Activated CD4-positive, alpha-beta T cell treated with anti-CD3 and anti-CD28 coated beads, Interleukin-2, amount 50 U/mL, for 48 hours (primary cell): ENCODE results near the gene ARHGAP18.

ENCODE experiments used
- DNase-seq, 2 experiments: peaks; one replicate each; pipeline ENCODE4 v3.0.0-alpha.2; 2020

ARHGAP18 gene

DNA sequence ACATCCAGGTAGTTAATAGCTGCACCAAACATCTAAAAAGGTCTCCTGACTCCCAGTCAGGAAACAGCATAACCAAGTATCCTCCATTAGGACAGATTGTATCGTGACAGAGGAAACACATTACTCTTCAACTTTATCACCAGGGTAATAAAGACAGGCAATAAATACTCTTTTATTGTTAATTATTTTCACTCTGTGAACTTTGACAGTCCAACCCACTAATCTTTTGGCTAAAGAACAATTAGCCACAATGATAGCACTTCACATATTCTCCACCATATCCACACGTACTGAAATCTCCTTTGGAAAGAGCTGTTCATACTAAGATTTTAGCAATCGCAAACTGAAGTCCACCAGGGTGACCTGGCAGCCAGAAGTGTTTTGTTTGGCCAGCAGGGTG is 46.4 kb downstream of the ARHGAP18 start:
- DNase-seq = no peak

DNA sequence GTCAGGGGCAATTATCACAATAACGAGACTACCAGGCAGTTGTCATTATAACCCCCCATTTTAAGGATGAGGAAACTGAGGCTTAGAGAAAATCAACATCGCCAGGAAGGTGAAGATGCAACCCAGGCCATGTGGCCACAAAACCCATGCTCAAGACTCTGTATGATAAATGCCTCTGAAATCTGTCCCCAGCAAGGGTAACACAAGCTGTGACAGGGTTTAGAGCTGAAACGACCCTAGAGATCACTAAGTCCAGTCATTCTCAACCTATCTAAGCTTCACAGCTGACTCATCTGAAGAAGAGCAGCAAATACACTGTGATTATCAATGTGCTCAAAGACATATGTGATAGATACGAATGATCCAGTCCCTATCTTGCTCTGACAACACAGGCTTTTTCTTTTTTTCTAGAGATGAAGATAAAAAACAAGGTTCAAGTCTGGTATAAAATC is 47.0 kb downstream of the ARHGAP18 start:
- no peak for DNase-seq

DNA sequence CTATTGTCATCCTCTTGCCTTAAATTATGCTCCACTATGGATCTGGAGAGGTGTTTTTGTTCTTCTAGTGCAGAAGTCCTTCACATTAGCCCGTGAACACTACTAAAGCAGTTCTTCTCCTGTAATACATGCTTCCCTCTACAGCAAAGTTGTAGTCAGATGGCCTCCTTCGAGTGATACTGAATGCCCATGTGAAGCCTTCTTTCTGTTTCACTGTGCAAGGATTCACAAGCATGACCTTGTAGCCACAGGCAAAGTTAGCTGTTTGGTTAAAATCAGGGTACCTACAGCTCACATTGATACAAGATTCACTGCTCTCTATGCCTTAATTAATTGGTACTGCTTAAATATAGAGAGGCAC is 47.6 kb downstream of the ARHGAP18 start:
- no peak for DNase-seq

DNA sequence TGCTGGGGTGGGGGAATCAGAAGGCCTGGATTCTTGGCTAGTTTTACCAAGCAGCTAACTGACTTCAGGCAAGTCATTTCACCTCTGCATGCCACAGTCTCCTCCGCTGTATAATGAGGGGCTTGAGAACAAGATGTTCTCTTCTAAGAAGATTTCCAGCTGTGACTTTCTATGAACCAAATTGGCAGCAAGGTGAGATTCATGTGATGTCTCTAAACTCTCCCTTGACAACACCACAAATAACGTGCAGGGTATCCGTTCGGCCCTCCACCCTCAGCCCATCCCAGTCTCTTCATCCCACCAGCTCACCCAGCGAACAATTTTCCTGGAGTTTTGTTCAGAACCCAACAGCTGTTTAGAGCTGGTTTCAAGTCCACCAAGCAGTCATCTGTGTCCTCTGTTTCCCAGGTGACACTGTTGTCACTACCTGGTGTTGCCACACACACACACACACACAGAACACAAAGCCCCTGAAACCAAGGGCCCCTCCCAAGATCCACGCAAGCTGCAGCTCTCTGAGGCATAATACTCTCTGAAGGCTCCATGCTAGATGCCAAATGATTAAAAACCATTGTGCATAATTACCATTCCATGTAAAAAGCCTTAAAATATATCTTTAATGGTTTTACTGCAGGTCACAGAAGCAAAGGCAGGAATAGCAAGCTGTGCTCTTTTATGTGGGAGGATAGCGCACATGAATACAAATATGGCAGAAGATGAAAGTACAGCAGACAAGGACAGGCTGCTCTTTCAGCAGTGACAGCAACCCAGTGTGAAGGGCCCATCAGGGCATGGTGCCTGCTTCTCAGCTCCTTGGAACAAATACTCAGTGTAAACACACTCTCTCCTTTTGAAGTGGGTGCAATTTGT is 48.2 kb downstream of the ARHGAP18 start:
- no peak for DNase-seq

DNA sequence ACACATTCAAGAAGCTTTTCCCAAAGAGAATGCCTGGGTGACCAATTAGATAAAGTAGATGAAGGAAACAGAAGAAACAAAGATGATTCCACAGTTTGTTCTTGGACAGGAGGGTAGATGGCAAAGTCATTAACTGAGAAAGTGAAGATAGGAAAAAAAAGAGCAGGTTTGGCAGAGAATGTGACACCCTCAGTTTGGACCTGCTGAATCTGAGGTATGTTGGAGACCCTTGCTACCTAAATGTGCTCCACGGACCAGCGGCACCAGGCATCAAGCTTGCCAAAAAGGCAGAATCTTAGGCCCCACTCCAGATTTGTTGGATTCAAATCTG is 49.7 kb downstream of the ARHGAP18 start:
- no peak for DNase-seq

- DNase-seq = no peak
Measured at GRCh38 chr6:129659590-129660345, 50.2 kb downstream of the ARHGAP18 start.

DNA sequence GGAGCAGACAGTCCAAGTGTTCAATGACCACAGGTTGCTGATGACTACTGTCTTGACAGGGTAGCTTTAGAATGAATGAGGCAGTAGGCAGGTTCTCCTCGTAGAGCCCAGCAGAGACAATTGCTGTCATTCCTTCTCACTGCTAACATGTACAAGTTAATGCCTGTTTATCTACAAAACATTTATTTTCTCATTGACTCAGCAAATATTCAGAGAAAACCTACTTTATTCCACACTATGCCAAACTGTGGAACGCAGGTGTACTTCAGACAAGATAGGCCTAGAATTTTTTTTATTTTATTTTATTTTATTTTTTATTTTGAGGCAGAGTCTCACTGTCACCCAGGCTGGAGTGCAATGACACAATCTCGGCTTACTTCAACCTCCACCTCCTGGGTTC is 50.8 kb downstream of the ARHGAP18 start:
- no peak for DNase-seq

- no peak for DNase-seq
Measured at GRCh38 chr6:129657483-129657882, 52.5 kb downstream of the ARHGAP18 start.

DNA sequence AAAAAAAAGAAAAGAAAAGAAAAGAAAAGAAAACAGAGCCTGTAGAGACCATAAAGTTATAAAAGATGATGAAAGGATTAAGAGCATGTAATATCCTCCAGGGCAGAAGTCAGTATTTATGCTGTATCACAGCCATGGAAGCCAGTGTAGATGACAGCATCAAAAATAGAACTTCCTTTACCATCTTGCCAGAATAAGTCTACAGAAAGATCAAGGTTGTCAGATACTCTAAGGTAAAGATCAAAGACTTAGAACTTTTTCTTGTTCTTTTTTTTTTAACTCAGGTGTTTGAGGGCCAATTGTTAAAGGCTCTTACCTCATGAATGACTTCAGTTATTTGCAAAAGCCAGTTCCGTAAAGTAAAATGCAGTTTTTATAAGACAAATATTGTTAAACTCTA is 54.6 kb downstream of the ARHGAP18 start:
- DNase-seq = no peak

DNA sequence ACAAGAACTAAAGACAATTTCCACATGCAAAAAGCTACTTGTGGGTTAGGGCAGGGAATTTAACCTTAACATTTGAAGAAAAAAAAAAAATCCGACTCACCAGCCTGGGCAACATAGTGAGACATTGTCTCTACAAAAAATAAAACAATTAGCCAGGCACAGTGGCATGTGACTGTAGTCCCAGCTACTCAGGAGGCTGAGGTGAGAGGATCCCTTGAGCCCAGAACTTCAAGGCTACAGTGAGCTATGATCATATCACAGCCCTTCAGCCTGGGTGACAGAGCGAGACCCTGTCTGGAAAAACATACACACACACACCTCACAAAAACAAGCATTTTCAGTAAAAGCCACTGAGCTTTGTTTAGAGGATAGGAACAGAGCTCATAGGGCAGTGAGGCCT is 56.2 kb downstream of the ARHGAP18 start:
- no peak for DNase-seq

DNA sequence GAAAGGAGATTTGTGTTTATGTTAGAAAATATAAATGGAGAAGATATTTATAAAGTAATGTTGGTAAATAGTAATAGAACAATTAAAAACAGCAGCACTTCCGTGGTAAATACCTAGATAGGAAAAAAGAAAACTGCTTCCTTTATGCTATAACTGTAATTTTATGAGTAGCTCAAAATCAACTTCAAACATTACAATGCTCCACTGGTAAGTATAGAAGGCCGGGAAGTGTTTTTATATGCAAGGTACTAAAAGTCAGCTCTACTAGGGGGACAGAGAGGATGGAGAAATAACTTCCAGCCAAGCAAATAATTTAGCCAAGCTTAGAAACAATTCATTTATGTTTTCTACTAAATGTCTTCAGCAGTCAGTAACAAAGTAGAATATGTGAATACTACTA is 56.7 kb downstream of the ARHGAP18 start:
- no peak for DNase-seq

GRCh38 chr6:129651291-129651691 is 58.7 kb downstream of the ARHGAP18 start:
- DNase-seq = no peak

GRCh38 chr6:129648819-129649491 is 61.0 kb downstream of the ARHGAP18 start:
- DNase-seq = no peak

DNA sequence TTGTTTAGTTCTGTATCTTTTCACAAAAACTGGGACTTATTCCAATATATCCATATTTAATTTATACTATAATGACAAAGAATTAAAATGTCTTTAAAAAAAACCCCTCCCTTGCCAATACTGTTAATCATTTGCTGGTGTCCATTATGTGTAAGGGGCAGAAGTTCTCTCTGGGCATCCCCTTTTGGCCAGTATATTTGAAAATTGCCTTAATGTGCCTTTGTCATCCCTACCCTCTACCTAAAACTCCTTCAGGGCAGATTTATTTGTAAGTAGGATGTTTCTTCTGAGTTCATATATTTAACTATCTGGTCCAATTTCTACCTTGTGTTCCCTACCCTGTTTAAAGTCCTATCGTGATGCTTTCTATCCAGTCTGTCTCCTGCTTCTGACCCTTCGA is 62.9 kb downstream of the ARHGAP18 start:
- DNase-seq = no peak

DNA sequence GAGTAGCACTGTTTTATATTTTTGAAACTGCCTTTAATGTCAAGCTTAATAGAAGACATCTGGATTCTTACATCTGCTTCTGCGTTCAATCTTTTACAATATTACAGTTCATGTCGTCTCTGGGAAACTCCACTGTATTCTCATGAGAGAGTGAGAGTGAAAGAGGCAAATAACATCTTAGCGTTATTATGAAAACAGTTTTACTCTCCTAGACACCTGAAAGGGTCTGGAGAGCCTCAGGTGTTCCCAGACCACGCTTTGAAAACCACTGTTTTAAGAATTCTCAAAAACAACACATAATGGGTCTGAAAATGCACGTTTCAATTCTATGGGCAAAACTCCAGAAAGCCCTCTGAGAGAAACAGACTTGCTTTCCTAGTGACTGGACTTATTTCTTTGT is 63.3 kb downstream of the ARHGAP18 start:
- no peak for DNase-seq

DNA sequence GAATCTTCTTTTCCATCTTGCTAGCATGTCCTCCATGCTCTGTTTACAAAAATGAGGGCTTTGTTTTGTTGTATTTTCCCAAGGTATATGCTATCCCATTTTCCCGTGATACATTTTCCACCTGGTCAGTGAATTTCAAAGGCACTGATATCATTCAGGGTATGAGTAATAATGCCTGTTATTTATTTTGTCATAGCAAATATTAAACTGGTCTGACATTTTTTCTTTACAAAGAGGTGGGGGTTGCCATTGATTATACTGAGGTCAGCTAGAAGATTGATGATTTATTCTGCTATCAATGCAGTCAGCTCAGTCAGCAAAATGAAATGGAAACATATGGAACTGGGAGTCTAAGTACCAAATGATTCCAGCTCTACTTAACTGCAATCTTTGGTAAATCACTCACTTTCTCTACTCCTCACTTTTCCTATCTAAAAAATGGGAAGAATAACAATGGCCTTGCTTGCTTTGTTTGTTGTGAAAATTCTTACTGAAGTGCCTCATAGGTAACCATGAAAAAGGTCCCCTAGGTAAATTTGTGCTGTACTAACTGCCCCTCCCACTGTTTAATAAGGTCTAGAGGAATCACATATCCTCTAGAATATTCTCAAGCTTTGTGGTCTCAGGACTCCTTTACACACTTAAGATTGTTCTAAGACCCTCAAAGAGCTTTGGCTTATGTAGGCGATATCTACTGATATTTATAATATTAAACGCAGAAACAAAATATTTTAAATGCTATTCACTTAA is 64.0 kb downstream of the ARHGAP18 start:
- no peak for DNase-seq

DNA sequence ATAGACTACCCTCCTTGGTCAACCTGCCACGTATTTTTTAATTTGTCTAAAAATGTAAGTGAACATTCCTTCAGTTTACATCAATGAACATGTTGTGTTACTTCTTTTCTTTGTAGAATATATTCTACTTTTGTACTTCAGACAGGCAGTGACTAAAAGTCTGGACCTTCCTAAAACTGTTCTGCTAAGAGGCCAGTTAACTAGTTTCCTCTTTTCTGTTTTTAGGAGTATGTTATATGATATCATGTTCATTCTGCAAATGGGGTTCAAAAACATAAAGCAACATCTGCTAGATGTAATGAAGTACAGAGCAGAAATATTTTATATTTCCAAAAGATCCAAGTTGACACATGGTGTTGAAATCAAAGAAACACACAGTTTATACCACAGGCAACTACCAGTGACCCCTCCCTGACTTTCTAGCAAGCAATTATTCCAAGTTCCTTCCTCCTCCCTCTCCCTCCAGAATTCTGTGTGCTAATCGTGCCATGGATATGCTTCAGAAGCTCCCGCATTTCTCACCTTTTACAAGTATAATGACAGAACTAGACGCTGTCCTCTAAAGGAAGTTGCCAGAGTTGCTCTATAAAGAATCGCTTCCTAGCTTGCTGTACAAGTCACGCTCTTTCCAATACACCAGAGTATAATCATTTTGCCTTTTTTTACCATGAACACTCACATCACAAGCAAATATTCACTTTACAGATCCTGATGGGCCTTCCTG is 64.7 kb downstream of the ARHGAP18 start:
- no peak for DNase-seq

DNA sequence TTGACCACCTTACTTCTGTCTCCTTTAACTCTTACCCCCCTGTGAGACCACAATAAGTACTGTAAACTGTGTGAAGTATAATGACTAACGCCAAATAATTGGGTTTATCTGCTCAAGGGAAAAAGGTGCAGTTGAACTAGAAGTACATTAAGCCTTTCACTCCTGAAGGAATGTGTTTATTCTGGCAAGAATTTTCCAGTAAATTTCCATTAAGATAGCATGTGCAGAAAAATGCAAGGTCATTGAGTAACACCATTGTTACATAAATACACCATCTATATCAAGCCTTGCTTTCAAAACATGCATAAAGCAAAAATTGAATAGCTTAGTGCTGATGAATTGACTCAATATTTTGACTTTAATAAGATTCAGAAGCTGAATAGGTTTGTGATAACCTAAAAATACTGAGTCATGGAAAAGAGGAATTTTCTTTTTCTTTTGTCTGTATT is 65.4 kb downstream of the ARHGAP18 start:
- no peak for DNase-seq

DNA sequence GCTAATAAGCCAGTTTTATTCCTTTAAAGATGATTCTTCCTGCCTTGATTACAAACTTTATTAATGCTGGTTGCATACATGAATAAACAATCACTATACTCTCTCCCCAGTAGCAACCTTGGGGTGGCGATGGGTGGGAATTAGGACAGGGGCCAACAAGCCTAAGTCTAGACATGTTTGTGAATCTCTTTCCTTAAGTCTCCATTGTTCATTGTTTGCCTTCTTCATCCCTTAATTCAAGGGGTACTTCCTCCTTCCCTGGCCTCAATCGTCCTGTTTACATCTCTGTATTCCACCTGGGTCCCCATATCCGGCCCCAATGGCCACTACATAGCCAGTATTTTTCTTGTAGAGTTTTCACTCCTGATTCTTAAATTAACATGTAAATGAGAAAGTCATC is 66.0 kb downstream of the ARHGAP18 start:
- no peak for DNase-seq

GRCh38 chr6:129643176-129643575 is 66.8 kb downstream of the ARHGAP18 start:
- no peak for DNase-seq

DNA sequence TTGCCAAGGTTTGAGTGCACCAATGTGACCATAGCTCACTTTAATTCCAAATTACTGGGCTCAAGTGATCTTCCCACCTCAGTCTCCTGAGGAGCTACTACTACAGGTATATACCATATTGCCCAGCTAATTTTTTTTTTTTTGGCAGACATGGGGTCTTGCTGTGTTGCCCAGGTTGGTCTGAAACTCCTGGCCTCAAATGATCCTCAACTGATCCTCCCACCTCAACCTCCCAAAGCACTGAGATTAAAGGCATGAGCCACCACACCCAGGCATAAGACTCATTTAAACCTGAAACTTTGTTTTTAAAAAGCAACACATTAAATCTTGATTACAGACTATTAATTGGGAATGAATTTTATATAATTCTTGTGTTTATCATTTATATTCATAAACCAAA is 67.7 kb downstream of the ARHGAP18 start:
- no peak for DNase-seq

GRCh38 chr6:129641344-129641743 is 68.6 kb downstream of the ARHGAP18 start:
- DNase-seq = no peak
